ENCODE results near the gene RBBP8NL. TPM values are rescaled to one million over a fixed set of nuclear protein-coding genes. Genes with fewer than 3 reads are reported as not detected.

The RBBP8NL gene, protein sequence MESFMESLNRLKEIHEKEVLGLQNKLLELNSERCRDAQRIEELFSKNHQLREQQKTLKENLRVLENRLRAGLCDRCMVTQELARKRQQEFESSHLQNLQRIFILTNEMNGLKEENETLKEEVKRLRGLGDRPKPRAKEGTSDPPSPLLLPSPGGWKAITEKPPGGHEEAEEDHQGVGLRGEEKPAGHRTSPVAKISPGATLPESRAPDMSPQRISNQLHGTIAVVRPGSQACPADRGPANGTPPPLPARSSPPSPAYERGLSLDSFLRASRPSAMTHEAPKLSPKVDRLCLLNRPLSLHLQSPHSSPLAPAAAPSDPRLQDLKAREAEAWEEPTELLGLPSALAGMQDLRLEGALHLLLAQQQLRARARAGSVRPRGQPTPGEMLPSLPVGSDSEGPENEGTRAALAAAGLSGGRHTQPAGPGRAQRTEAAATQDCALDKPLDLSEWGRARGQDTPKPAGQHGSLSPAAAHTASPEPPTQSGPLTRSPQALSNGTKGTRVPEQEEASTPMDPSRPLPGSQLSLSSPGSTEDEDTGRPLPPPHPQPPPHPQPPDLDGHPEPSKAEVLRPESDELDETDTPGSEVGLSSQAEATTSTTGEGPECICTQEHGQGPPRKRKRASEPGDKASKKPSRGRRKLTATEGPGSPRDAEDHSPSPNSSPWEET
- 0.28 to 0.56 TPM (median 0.34 TPM) in 5 replicates for total RNA-seq (2022; extraction: Qiagen RNA extraction; ENCODE audit: low read depth)

DNA sequence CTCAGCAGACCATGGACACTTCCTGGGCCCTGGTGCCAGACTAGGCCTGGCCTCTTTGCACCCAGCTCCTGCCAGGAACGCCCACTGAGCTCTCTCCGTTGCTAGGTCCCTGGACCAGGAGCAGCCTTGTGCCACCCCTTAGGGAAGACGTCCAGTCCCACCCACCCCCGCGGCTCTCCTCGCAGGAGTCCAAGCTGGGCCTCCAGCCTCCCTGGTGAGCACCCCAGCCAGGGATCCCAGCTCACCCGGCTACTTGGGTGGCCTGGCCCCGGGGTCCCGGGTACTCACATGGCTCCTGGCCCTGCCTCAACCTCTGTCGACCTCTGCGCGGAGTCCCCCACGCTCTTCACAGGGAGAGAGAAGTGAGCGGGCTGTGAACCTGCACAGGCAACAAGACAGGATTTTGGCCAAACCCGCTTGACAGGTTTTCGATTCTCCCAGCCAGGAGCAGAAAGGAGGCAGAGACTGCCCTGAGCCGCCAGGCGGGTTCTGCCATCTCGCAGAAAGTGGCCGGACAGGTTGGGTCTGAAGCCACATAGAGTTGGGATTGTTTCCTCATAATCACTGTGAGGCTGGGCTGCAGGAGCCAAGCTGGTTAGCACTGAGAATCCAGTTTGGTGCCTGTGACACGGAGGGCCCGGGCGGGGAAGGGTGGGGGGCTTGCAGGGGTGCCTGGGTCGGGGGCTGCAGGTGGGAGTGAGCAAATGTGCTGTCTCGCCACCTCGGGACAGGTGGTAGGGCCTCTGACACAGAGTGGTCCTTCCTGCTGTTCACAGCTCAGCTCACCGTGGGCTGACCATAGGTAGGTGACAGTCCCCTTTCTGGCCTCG is at the start of gene RBBP8NL:
Gene RBBP8NL (minus strand): TSS at position 368 of the 830 bp plus-strand sequence. CDS start 7,892 bp downstream, outside the sequence.

DNA sequence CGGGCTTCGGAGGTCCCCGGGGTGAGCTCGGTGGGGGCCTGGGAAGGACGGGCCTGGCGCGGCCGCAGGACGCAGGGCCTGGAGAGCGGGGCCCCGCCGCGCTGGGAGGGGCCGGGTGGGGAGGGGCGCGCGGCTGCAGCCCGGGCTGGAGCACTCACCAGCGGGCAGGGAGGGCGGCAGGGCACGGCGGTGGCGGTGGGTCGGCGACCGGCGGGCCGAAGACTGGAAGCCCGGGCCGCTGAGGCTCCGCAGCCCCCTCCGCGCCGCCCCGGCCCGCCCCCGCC is 48.4 kb upstream of the RBBP8NL start, which contains the start of gene GATA5:
Gene GATA5 (minus strand): TSS at position 224 of the 284 bp plus-strand sequence. CDS start 474 bp downstream, outside the sequence.

DNA sequence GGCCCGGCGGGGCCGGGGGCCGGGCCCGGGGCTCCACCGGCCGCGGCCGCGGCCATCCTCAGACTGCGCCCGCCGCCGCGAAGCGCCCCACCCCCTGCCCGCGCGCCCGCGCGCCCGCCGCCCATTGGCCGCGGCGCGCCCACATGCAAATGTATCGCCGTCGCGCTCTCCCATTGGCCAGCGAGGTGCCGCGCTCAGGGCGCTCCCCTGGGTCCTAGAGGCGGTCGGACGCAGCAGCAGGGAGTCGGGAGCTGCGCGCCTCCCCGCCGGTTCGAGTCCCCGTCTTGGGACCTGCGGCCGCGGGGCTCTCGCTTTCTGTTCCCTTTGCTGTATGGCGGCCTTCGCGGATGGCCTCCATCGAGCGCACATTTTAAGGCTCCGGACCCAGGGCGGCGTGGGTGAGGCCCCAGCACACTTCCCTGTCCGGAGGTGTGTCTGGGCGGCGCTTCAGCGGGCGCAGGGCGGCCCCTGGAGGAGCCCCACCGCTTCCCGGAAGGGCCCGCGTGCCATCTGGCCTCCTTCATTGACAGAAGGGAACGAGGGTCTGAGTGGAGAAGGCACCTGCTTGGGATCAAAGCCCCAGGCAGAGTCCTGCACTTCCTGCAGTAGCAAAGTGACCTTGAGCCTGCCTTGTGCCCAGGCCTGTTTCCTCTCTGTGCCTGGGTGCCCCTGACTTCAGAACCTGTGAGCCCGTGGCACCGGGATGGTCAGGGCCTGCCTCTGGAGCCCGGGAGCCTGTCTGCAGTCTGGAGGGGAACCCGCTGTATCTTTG is 19.9 kb downstream of the RBBP8NL start, which contains the start of gene CABLES2:
Gene CABLES2 (minus strand): TSS at position 65 of the 772 bp plus-strand sequence. CDS start 9 bp downstream, at position 56.

DNA sequence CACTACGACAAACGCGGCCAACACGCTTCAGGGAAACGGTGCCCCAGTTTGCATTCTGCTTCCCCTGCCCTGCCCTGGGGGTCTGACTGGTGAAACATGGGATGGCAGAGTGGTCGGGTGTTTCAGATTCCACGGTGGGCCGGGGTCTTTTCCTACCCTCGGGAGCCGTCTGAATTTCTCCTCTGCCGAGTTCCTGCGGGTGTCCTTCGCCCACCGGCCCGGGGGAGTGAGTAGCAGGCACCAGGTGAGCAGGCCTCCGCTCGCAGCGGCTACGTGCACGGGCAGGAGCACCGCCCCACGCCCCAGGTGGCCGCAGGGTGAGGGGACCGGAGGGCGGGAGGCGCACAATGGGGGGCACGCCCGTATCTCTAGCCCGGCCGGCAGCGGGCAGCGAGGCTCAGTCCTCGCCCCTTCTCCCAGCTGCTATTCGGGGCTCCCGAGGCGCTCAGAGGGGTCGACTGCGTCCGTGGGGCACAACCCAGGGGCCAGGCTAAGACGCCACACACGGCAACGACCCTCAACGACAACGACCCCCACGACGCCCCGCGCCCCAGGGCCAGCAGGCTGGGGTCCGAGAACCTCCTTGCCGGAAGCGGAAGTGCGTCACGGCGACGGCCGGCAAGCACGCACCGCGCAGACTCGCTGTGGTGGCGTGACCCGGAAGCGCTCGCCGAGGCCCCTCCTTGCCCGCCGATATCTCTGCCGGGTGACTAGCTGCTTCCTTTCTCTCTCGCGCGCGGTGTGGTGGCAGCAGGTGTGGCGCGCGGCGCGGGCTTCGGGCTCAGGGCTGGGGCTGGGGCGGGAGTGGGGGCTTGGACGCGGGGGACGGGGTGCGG is 40.7 kb downstream of the RBBP8NL start, which contains the start of gene RPS21:
Gene RPS21 (plus strand): TSS at position 721 of the 836 bp plus-strand sequence. CDS start 236 bp downstream, outside the sequence.

DNA sequence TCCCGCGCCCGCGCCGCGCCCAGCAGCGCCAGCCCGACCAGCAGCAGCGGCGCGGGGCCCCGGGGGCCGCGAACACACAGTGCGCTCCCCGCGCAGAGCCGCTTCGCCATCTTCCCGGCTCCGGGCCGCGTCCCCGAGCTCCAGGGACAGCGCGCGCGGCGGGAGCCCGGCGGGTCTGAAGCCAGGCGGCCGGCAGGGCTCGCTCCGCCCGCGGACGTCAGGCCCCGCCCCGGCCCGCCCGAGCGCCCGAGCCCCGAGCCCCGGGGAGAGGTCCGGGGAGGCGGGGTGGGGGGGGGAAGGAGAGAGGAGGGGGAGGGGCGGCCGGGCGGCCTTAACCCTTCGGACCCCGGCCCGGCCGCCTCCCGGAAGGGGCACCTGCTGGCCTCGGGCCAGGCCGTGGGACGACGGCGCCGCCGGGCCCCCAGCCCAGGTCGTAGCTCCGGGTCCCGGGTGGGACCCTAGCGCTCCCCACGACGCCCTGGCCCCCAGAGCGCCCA is 60.2 kb downstream of the RBBP8NL start, which contains the start of gene LAMA5:
Gene LAMA5 (minus strand): TSS at position 177 of the 497 bp plus-strand sequence. CDS start 67 bp downstream, at position 110.

Other genes starting within 250 kb of the RBBP8NL start
- gene MTG2, start 244.5 kb downstream of the RBBP8NL start, total RNA-seq (2022; extraction: Qiagen RNA extraction; ENCODE audit: low read depth), result 26.3 to 39.2 TPM (median 36.7 TPM) in 5 replicates
- gene HRH3, start 207.3 kb downstream of the RBBP8NL start, total RNA-seq (2022; extraction: Qiagen RNA extraction; ENCODE audit: low read depth), result not detected in 5 replicates
- 15.9 to 26.0 TPM (median 20.4 TPM) in 5 replicates for gene OSBPL2, start 189.0 kb downstream of the RBBP8NL start, total RNA-seq (2022; extraction: Qiagen RNA extraction; ENCODE audit: low read depth)
- 122 to 192 TPM (median 188 TPM) in 5 replicates for gene ADRM1, start 124.5 kb downstream of the RBBP8NL start, total RNA-seq (2022; extraction: Qiagen RNA extraction; ENCODE audit: low read depth)
- 181 to 543 TPM (median 420 TPM) in 5 replicates for gene LAMA5, start 60.2 kb downstream of the RBBP8NL start, total RNA-seq (2022; extraction: Qiagen RNA extraction; ENCODE audit: low read depth)
- 1,819 to 3,042 TPM (median 2,631 TPM) in 5 replicates for gene RPS21, start 40.4 kb downstream of the RBBP8NL start, total RNA-seq (2022; extraction: Qiagen RNA extraction; ENCODE audit: low read depth)
- gene CABLES2, start 20.3 kb downstream of the RBBP8NL start, total RNA-seq (2022; extraction: Qiagen RNA extraction; ENCODE audit: low read depth), result 4.0 to 6.1 TPM (median 5.5 TPM) in 5 replicates
- 0.29 to 1.1 TPM (median 0.94 TPM) in 5 replicates for gene GATA5, start 48.5 kb upstream of the RBBP8NL start, total RNA-seq (2022; extraction: Qiagen RNA extraction; ENCODE audit: low read depth)
- gene SLCO4A1, start 215.0 kb upstream of the RBBP8NL start, total RNA-seq (2022; extraction: Qiagen RNA extraction; ENCODE audit: low read depth), result 6.4 to 11.6 TPM (median 9.4 TPM) in 5 replicates

Measured in A549 treated with ZK216348 at 1 μM for 4 hours (cell line).